ENCODE data around the gene PALS2.
A peak's percentile ranks its signal among the peaks of the same experiment; 100 is the strongest.

Gene PALS2, protein sequence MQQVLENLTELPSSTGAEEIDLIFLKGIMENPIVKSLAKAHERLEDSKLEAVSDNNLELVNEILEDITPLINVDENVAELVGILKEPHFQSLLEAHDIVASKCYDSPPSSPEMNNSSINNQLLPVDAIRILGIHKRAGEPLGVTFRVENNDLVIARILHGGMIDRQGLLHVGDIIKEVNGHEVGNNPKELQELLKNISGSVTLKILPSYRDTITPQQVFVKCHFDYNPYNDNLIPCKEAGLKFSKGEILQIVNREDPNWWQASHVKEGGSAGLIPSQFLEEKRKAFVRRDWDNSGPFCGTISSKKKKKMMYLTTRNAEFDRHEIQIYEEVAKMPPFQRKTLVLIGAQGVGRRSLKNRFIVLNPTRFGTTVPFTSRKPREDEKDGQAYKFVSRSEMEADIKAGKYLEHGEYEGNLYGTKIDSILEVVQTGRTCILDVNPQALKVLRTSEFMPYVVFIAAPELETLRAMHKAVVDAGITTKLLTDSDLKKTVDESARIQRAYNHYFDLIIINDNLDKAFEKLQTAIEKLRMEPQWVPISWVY

GRCh38 chr7:24572997-24573553 lies at the start of gene PALS2:
Gene PALS2, plus strand, starts transcription at chr7:24573452. Its CDS starts 50,216 bp downstream, at chr7:24623668.
- peak; percentile 51 for DNase-seq

DNA sequence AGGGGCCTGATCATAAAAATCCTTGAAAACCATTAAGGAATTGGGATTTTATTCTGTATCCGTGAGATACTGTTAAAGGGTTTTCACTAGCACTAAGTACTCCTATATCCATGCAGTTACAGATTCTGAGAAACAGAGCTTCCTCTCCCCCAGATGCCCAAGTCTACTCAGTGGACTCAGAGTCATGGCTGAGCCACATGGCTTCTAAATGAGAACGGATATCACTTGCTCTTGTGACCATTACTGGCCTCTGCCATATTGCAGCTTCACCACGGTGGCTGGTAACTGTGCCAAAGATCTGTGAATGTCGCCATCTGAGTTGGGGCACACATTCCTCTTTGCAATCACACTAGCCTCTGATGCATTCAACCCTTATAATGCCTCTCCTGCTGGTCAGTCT lies 42.0 kb upstream of the PALS2 start:
- DNase-seq, result no peak

GRCh38 chr7:24536682-24537081 lies 36.6 kb upstream of the PALS2 start:
- DNase-seq, result no peak

DNA sequence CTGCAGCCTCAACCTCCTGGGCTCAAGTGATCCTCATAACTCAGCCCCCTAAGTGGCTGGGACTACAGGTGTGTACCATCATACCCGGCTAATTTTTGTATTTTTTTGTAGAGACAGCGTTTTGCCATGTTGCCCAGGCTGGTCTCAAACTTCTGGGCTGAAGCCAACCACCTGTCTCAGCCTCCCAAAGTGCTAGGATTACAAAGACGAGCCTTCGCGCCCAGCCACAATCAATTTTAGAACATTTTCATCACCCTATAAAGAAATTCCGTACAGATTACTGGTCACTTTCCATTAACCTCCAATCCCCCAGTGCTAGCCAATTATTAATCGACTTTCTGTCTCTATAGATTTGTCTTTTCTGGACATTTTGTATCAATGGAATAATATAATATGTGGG lies 32.3 kb upstream of the PALS2 start:
- DNase-seq, result no peak

GRCh38 chr7:24545215-24545614 lies 28.0 kb upstream of the PALS2 start:
- DNase-seq, result no peak

DNA sequence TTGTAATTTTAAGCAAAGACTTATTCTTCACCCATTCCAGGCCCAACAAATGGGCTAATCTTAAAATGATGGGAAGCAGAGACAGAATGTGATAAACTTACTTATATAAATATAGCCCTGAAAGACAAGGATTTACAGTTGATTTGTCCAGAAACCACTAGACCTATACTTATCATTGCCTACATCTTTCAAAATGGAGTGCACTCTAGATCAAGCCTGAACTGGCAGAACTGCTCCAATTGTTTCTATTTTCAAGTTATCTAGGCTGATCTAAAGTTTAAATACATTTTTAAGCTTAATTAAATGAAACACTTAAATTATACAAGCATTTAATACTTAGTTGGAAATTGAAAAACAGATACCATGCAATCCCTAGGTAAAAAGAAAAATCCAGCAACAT lies 24.9 kb upstream of the PALS2 start:
- no peak for DNase-seq

DNA sequence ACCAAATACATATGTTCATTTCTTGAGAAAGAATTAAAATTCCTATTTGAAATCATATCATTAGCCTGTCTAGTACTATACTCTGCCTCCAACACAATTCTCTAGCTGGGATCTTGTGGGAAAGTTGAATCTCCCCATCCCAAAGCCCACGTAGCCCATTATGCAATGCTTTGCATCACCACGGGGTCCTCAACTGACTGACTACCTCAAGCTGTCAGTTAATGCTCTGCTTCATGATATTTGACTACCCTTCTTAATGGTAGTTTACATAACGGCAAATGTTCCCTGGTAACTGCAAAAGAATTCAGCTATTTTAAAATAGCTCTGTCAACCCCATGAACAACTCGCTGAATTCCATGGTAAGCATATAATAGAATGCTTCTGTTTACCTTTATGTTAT lies 23.3 kb upstream of the PALS2 start:
- no peak for DNase-seq

GRCh38 chr7:24555184-24555583 lies 18.1 kb upstream of the PALS2 start:
- DNase-seq, result no peak

- DNase-seq, result no peak
Measured at GRCh38 chr7:24555719-24556118, 17.5 kb upstream of the PALS2 start.

GRCh38 chr7:24560772-24561171 lies 12.5 kb upstream of the PALS2 start:
- no peak for DNase-seq

GRCh38 chr7:24566274-24566673 lies 7.0 kb upstream of the PALS2 start:
- no peak for DNase-seq

GRCh38 chr7:24570983-24571382 lies 2.3 kb upstream of the PALS2 start:
- DNase-seq, result no peak

GRCh38 chr7:24572016-24572392 lies 1.2 kb upstream of the PALS2 start:
- DNase-seq, result no peak

GRCh38 chr7:24572393-24572996 lies 757 bp upstream of the PALS2 start:
- DNase-seq, result no peak

GRCh38 chr7:24573554-24574338 lies 494 bp downstream of the PALS2 start:
- DNase-seq, result peak; percentile 34

GRCh38 chr7:24574386-24574785 lies 1.1 kb downstream of the PALS2 start:
- no peak for DNase-seq

DNA sequence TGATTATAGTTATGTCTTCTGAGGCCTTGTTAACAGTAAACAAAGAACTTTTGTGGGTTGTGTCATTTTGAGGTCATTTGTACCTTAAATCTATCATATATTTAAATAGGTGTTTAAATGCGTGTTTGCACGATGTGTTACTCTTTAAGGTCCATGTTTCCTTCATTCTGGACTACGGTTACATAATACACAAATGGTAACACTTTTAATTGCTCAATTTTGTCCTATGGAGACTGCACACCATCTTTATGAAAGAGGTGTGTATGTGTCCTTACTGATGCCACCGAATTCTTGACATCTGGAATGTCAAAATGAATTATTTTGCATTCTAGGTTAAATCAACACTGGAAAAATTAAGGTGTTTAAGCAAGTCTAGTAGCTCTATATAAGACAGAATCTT lies 1.7 kb downstream of the PALS2 start:
- DNase-seq, result no peak

DNA sequence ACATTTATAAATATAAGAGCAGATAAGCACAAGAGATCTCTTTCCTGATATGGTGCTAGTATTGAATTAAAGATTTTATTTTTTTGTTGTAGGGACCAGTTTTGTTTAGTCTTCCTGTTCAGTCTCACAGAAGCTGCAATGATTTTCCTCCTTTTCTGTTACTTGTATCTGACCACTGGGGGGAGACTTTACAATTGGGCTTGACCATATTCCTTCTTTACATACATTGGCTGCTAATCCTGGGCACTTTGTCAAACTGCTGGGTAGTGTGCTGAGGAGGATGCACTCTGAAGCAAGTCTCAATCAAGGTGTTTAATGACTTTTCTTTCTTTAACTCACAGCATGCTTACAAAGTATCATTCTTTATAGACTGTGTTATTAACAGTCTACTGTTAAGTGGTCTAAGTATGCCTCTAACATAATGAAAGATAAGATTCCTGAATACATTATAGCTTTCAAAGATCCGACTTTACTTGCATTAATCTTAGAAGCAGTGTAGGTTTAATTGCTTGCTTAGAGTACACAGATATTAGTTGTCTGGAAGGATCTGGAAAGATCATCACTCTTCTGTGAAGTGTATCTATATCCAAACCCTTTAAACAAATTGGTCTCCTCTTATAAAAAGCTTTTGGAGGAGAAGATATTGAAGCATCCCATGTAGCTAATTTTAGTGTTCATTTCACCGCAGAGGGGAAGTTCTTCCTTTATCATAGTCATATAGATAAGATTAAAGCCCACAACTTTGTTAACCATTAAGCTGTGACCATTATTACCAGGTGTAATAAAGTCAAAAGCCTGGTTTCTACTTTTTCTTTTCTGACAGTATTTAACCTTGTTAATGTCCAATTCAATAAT lies 3.1 kb downstream of the PALS2 start:
- peak; percentile 59 for DNase-seq

DNA sequence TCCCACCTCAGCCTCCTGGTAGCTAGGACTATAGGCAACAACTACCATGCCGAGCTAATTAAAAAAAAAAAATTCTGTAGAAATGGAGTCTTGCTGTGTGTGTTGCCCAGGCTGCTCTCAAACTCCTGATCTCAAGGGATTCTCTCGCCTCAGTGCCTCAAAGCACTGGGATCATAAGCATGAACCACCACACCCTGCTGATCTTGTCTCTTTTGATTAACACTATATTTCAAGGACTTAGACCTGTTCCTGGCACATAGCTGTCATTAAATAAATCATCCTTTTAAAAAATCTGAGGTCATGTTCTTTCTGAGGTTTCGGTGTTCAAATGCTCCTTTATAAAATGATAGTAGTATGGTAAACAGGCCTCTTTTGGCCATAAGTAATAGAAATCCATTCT lies 4.8 kb downstream of the PALS2 start:
- DNase-seq, result no peak

GRCh38 chr7:24580283-24580946 lies 7.2 kb downstream of the PALS2 start:
- no peak for DNase-seq

DNA sequence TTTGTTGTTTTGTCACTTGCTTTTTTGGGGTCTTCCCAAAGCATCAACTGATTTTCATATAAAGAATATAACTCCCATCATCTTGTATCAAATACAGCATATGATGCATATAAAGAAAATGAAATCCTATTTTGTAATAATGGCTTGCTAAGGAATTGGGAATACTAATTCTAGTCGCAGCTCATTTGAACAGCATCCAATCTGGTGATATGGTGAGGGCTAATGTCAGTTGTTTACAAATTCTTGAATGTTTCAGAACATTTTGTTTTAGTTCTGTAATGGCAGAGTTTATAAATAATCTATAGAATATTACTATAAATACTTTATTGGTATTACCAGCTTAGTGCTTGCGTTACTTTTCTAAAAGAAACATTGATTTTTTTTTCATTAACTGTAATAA lies 8.9 kb downstream of the PALS2 start:
- DNase-seq, result no peak

DNA sequence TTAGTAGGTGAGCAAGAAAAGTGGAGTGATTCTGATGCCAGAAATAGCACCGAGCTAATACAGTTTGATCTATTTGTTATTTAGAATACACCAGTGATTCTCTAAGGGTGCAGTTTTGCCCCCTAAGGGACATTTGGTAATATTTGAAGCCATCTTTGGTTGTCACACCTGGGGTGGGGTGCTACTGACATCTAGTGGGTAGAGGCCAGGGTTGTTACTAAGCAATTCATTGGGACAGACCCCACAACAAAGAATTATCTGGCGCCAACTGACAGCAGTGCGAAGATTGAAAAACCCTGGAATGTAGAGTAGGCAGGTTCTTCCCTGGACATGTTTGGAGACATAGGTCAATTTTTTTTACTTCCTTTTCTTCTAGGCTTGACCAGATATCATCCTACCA lies 14.6 kb downstream of the PALS2 start:
- DNase-seq, result no peak
